Measurements from ENCODE around the gene KLF17.
"Not testable (repeated sequence)": the region's sequence is repeated elsewhere in the genome, so short reads cannot be mapped to it uniquely, and the experiment has no call there.

The KLF17 gene

DNA sequence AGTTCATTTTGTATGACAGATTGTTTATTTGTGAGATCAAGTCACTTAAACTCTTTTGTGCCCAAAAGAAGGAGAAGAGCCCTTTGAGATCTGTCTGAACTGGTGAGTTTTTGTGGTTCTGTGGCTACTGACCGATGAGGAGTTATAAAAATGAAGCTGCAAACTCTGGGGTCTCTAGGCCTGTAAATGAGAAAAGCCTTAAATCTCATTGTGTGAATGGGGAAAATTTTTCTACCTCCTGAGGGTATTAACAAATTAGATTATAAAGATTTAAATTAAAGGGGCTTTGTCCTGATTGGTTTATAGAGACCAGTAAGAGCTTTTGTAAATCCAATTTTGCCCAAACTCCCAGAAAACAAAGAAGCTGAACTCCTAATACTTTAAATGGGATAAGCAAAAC is 9.7 kb upstream of the KLF17 start:
- no peak overlapping the region for H3K4me3 ChIP-seq (replicated peaks; ENCODE audit: low read depth, low read length)
- H3K36me3 ChIP-seq (ENCODE audit: control insufficient read depth, insufficient read depth, low read length) = no peaks in the 10 kb centered on the region
- no peak for DNase-seq (ENCODE audit: extremely low read depth, insufficient read length)
- no peaks in the 10 kb centered on the region for H3K27me3 ChIP-seq (replicated peaks; ENCODE audit: control insufficient read depth, insufficient read depth, low read length)
- TF ChIP-seq CTCF (IDR thresholded peaks at IDR 0.05; ENCODE audit: insufficient read depth, low read length, poor library complexity, severe bottlenecking) = no peak

DNA sequence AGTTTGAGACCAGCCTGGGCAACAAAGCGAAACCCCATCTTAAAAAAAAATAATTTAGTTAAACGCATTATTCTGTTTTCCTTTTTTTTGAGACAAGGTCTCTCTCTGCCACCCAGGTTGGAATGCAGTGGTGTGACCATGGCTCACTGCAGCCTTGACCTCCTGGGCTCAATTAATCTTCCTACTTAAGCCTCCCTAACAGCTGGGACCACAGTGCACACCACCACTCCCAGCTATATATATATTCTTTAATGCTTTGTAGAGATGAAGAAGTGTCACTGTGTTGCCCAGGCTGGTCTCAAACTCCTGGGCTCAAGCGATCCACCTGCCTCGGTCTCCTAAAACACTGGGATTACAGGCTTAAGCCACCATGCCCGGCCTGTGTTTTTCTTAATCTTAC is 7.7 kb upstream of the KLF17 start:
- Histone ChIP-seq H3K36me3 (ENCODE audit: control insufficient read depth, insufficient read depth, low read length) (no peaks in the 10 kb centered on the region), H3K27me3 (replicated peaks; ENCODE audit: control insufficient read depth, insufficient read depth, low read length) (no peaks in the 10 kb centered on the region), H3K4me3 (replicated peaks; ENCODE audit: low read depth, low read length) (no peak overlapping the region)
- no peak for DNase-seq (ENCODE audit: extremely low read depth, insufficient read length)
- TF ChIP-seq CTCF (IDR thresholded peaks at IDR 0.05; ENCODE audit: insufficient read depth, low read length, poor library complexity, severe bottlenecking) = no peak

DNA sequence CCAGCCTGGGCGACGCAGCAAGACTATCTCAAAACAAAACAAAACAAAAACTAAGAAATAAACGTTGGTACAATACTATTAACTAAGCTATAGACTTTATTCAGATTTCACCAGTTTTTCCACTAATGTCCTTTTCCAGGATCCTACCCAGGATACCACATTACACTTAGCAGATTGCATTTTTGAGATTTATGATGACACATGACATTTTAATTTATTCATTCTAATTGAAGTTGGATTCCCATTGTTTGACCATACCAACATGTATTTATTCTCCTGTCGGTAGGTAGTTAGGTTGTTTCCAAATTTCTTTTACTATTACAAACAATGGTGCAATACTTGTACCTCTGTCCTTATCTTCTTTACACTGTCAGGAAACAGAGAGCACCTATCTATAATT is 6.8 kb upstream of the KLF17 start:
- no peaks in the 10 kb centered on the region for H3K27me3 ChIP-seq (replicated peaks; ENCODE audit: control insufficient read depth, insufficient read depth, low read length)
- no peak overlapping the region for H3K4me3 ChIP-seq (replicated peaks; ENCODE audit: low read depth, low read length)
- TF ChIP-seq CTCF (IDR thresholded peaks at IDR 0.05; ENCODE audit: insufficient read depth, low read length, poor library complexity, severe bottlenecking) = no peak
- no peaks in the 10 kb centered on the region for H3K36me3 ChIP-seq (ENCODE audit: control insufficient read depth, insufficient read depth, low read length)
- no peak for DNase-seq (ENCODE audit: extremely low read depth, insufficient read length)

- no peak for TF ChIP-seq CTCF (IDR thresholded peaks at IDR 0.05; ENCODE audit: insufficient read depth, low read length, poor library complexity, severe bottlenecking)
- Histone ChIP-seq H3K4me3 (replicated peaks; ENCODE audit: low read depth, low read length) (no peak overlapping the region), H3K27me3 (replicated peaks; ENCODE audit: control insufficient read depth, insufficient read depth, low read length) (no peaks in the 10 kb centered on the region), H3K36me3 (ENCODE audit: control insufficient read depth, insufficient read depth, low read length) (no peaks in the 10 kb centered on the region)
- no peak for DNase-seq (ENCODE audit: extremely low read depth, insufficient read length)
Measured at GRCh38 chr1:44112486-44112885, 6.1 kb upstream of the KLF17 start.

DNA sequence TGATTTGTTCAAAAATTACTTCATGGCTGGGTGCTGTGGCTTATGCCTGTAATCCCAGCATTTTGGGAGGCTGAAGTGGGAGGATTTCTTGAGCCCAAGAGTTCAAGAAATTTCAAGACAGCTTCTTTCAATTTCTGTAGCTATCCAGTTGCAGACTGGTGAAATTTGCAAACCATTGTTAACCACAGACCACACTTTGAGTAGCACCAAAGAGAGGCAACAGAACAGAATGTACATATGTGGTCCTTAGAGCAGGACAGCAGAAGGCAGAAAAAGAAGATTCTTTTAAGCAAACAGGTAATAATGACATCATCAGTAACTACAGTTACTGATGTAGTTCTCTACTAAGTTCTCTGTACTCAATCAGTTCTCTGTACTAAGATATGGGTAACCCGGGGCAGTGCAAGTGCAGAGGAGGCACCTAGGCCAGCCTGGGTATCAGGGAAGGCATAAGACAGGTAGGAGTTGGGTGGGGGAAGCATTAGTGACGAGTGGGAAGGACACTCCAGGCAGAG is 5.5 kb upstream of the KLF17 start:
- DNase-seq (ENCODE audit: extremely low read depth, insufficient read length) = no peak
- Histone ChIP-seq H3K36me3 (ENCODE audit: control insufficient read depth, insufficient read depth, low read length) (no peaks in the 10 kb centered on the region), H3K4me3 (replicated peaks; ENCODE audit: low read depth, low read length) (no peak overlapping the region), H3K27me3 (replicated peaks; ENCODE audit: control insufficient read depth, insufficient read depth, low read length) (no peaks in the 10 kb centered on the region)
- no peak for TF ChIP-seq CTCF (IDR thresholded peaks at IDR 0.05; ENCODE audit: insufficient read depth, low read length, poor library complexity, severe bottlenecking)

- Histone ChIP-seq H3K27me3 (replicated peaks; ENCODE audit: control insufficient read depth, insufficient read depth, low read length) (no peaks in the 10 kb centered on the region), H3K4me3 (replicated peaks; ENCODE audit: low read depth, low read length) (no peak overlapping the region), H3K36me3 (ENCODE audit: control insufficient read depth, insufficient read depth, low read length) (no peaks in the 10 kb centered on the region)
- TF ChIP-seq CTCF (IDR thresholded peaks at IDR 0.05; ENCODE audit: insufficient read depth, low read length, poor library complexity, severe bottlenecking) = no peak
- no peak for DNase-seq (ENCODE audit: extremely low read depth, insufficient read length)
Measured at GRCh38 chr1:44114098-44114497, 4.5 kb upstream of the KLF17 start.

DNA sequence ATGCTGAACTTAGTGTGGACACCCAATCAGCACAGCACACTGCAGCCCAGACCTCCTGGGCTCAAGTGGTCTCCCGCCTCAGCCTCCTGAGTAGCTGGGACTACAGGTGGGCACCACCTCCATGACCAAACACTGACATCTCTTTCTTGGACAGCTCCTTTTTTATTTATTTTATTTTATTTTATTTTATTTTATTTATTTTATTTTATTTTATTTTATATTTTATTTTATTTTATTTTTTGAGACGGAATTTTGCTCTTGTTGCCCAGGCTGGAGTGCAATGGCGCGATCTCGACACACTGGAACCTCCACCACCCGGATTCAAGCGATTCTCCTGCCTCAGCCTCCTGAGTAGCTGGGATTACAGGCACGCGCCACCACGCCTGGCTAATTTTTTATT is 1.3 kb upstream of the KLF17 start:
- H3K27me3 ChIP-seq (replicated peaks; ENCODE audit: control insufficient read depth, insufficient read depth, low read length); H3K4me3 ChIP-seq (replicated peaks; ENCODE audit: low read depth, low read length); H3K36me3 ChIP-seq (ENCODE audit: control insufficient read depth, insufficient read depth, low read length); DNase-seq (ENCODE audit: extremely low read depth, insufficient read length): not testable (repeated sequence)

All from GM06990 (cell line).